HG03045 (cell line): ENCODE measurements around the gene BPIFB1.

Experiments
- ATAC-seq: cut with Tn5 transposase; IDR thresholded peaks from one replicate; pipeline ENCODE4 v1.9.1; 2021; ENCODE audit warnings: mild to moderate bottlenecking, moderate library complexity; ENCODE audit not compliant: unreplicated experiment

BPIFB1 gene

GRCh38 chr20:33282991-33283555, at the start of gene BPIFB1:
Gene BPIFB1 (plus strand): TSS chr20:33283214. CDS start chr20:33286074, 2,860 bp downstream.
- no peak for ATAC-seq

GRCh38 chr20:33234050-33234449, 49.0 kb upstream of the BPIFB1 start:
- no peak for ATAC-seq

- ATAC-seq: no peak
These were observed 47.3 kb upstream of the BPIFB1 start, which contains the start of gene BPIFA1 for GRCh38 chr20:33235696-33236095. Gene BPIFA1 (plus strand): TSS chr20:33235996. CDS start chr20:33237712, 1,716 bp downstream.

GRCh38 chr20:33236351-33236750, 46.7 kb upstream of the BPIFB1 start:
- ATAC-seq: no peak

- ATAC-seq: no peak
These were observed 45.0 kb upstream of the BPIFB1 start for GRCh38 chr20:33237989-33238388.

- no peak for ATAC-seq
These were observed 43.6 kb upstream of the BPIFB1 start for GRCh38 chr20:33239418-33239817.

- ATAC-seq: no peak
These were observed 42.9 kb upstream of the BPIFB1 start for GRCh38 chr20:33239979-33240736.

- no peak for ATAC-seq
These were observed 42.1 kb upstream of the BPIFB1 start for GRCh38 chr20:33240923-33241322.

GRCh38 chr20:33242319-33243100, 40.5 kb upstream of the BPIFB1 start:
- no peak for ATAC-seq

- no peak for ATAC-seq
These were observed 36.9 kb upstream of the BPIFB1 start for GRCh38 chr20:33246077-33246476.

GRCh38 chr20:33249456-33249855, 33.6 kb upstream of the BPIFB1 start:
- no peak for ATAC-seq

GRCh38 chr20:33250666-33251065, 32.3 kb upstream of the BPIFB1 start:
- no peak for ATAC-seq

GRCh38 chr20:33251496-33251895, 31.5 kb upstream of the BPIFB1 start:
- ATAC-seq: no peak

- no peak for ATAC-seq
These were observed 30.6 kb upstream of the BPIFB1 start for GRCh38 chr20:33252460-33252859.

GRCh38 chr20:33255005-33255404, 28.0 kb upstream of the BPIFB1 start:
- no peak for ATAC-seq

GRCh38 chr20:33257237-33257636, 25.8 kb upstream of the BPIFB1 start:
- no peak for ATAC-seq

- no peak for ATAC-seq
These were observed 23.6 kb upstream of the BPIFB1 start for GRCh38 chr20:33259371-33259770.

- no peak for ATAC-seq
These were observed 21.5 kb upstream of the BPIFB1 start for GRCh38 chr20:33261465-33261864.

GRCh38 chr20:33262658-33263065, 20.4 kb upstream of the BPIFB1 start:
- ATAC-seq: no peak

- no peak for ATAC-seq
These were observed 19.2 kb upstream of the BPIFB1 start for GRCh38 chr20:33263784-33264183.

- ATAC-seq: no peak
These were observed 15.3 kb upstream of the BPIFB1 start for GRCh38 chr20:33267701-33268100.
